GM23338 (cell line): Measurements from ENCODE around the gene SLA2.

ENCODE experiments used
- CTCF ChIP-seq, 2 experiments: fragments of 200-600 bp in 1 of 2; sonication (generic) in 1 of 2; conservative IDR thresholded peaks; 2 replicates each; pipeline versions ENCODE4 v1.5.1 to v1.6.1; 2016 to 2017; ENCODE audit warnings: antibody characterized with exemption in 2 of 2, low read depth in 2 of 2, mild to moderate bottlenecking in 2 of 2, moderate library complexity in 1 of 2
- ETS1 ChIP-seq: IDR thresholded peaks from 2 replicates; pipeline ENCODE4 v1.6.1; 2016; ENCODE audit warnings: antibody characterized with exemption
- EZH2 ChIP-seq: fragments of 200-600 bp; sonication (generic); IDR thresholded peaks from one replicate; pipeline ENCODE4 v1.8.0; 2017; ENCODE audit warnings: antibody characterized with exemption, mild to moderate bottlenecking, low read depth; ENCODE audit not compliant: unreplicated experiment
- POLR2AphosphoS5 ChIP-seq: IDR thresholded peaks from 2 replicates; pipeline ENCODE4 v1.6.1; 2016; ENCODE audit warnings: antibody characterized with exemption, low read depth
- ZNF331 ChIP-seq: fragments of 250-450 bp; sonication (Bioruptor Pico); IDR thresholded peaks from 2 replicates; pipeline ENCODE4 v1.5.0; 2020; ENCODE audit warnings: low read depth, mild to moderate bottlenecking, moderate library complexity

GRCh38 chr20:36624944-36625324 is 21.1 kb downstream of the SLA2 start:
- TF ChIP-seq CTCF (conservative IDR thresholded peaks at IDR 0.05; ENCODE audit: low read depth in 2 of 2) (no peak), ZNF331 (no peak), EZH2 (no peak), POLR2AphosphoS5 (no peak), ETS1 (no peak)
